ENCODE data around the gene MPRIP.

DNA sequence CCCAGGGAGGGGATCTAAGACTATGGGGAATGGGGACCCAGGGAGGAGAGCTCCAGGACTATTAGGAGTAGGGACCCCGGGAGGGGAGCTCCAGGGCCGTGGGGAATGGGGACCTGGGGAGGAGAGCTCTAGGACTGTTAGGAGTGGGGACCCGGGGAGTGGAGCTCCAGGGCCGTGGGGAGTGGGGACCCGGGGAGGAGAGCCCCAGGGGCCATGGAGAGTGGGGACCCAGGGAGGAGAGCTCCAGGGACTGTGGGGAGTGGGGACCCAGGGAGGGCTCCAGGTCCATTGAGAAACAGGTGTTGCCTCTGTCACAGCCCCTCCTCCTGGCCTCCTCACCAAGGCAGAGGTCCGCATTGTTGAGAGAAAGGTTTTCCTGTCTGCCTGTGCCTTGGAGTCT, 16.0 kb downstream of the MPRIP start:
- no peak for TF ChIP-seq CTCF (conservative IDR thresholded peaks at IDR 0.05; ENCODE audit: low read depth, low read length)
- TF ChIP-seq EZH2 (IDR thresholded peaks at IDR 0.05; ENCODE audit: low read length, unreplicated experiment) = no peak
- no peak for TF ChIP-seq EZH2phosphoT487 (IDR thresholded peaks at IDR 0.05; ENCODE audit: borderline replicate concordance, low read length)
